ENCODE measurements around the gene SACM1L.
"Not testable (repeated sequence)": the region's sequence is repeated elsewhere in the genome, so short reads cannot be mapped to it uniquely, and the experiment has no call there.

SACM1L gene

DNA sequence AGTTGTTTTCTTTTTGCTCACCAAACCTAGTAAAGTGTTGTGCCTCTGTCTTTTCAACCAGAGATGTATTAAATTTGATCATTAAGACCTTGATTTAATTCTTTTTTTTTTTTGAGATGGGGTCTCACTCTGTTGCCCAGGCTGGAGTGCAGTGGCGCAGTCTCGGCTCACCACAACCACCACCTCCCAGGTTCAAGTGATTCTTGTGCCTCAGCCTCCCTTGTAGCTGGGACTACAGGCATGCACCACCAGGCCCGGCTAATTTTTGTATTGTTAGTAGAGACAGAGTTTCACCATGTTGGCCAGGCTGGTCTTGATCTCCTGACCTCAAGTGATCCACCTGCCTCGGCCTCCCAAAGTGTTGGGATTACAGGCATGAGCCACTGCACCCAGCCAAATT is 6.0 kb downstream of the SACM1L start:
- not testable (repeated sequence) for DNase-seq

- DNase-seq: no peak
Measured at GRCh38 chr3:45700570-45701073, 11.4 kb downstream of the SACM1L start.

GRCh38 chr3:45701172-45701867 is 12.1 kb downstream of the SACM1L start:
- DNase-seq: no peak

DNA sequence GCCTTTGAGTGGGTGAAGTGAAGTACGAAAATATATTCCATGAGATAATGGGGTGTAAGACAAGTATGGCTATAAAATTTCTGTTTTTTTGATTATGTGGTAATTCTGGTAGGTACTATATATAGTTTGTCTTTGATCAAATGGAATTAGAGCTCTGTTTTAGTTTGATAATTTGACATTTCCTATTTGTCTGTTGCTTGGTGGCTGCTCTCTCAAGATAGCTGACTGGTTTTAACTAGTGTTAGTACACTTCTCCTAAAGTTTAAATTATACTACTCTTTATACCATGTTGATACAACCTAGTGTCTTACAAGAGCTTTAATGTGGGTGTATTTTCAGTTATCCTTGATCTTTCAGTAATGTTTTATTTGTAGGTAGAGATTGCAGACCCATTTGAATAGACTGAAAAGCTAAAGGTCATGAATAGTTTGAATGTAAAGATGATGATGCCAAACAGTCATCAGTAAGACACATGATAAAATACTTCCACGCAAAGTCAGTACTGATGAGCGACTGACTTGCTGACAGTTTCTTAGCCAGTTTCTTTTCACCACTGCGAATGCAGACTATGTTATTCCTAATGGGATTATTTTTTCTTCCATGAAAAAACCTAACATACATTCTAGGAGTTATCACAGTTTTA is 15.2 kb downstream of the SACM1L start:
- no peak for DNase-seq

- DNase-seq: no peak
Measured at GRCh38 chr3:45705839-45706808, 16.9 kb downstream of the SACM1L start.

- DNase-seq: no peak
Measured at GRCh38 chr3:45711931-45712330, 22.7 kb downstream of the SACM1L start.

DNA sequence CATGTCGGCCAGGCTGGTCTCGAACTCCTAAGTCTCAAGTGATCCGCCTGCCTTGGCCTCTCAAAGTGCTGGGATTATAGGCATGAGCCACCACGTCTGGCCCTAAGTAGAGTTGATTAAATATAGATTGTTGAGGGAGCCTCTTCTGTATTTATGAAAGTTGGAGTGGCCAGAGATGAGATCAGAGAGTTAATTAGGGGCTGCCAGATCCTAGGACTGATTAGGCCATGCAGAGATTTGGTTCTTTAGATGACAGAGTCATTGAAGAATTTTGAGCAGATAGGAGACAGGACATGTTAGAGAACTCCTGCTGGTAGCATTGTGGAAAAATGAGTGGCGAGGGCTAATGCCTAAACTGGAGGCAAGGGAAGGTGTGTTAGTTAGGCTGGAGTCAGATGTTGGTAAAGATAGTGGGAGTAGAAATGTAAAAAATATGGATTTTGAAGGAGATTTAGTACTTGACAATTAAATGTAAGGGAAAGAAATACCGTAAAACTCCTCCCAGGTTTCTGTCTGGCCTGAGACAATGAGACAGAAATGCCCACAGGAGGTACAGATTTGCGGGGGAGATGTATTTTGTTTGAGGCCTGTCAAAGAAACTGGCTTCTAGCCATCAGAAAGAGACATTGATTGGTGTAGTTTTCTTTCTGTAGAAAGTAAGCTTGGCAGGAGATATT is 23.4 kb downstream of the SACM1L start:
- no peak for DNase-seq

GRCh38 chr3:45715945-45716344 is 26.7 kb downstream of the SACM1L start:
- DNase-seq: no peak

GRCh38 chr3:45716790-45717336 is 27.7 kb downstream of the SACM1L start:
- no peak for DNase-seq

DNA sequence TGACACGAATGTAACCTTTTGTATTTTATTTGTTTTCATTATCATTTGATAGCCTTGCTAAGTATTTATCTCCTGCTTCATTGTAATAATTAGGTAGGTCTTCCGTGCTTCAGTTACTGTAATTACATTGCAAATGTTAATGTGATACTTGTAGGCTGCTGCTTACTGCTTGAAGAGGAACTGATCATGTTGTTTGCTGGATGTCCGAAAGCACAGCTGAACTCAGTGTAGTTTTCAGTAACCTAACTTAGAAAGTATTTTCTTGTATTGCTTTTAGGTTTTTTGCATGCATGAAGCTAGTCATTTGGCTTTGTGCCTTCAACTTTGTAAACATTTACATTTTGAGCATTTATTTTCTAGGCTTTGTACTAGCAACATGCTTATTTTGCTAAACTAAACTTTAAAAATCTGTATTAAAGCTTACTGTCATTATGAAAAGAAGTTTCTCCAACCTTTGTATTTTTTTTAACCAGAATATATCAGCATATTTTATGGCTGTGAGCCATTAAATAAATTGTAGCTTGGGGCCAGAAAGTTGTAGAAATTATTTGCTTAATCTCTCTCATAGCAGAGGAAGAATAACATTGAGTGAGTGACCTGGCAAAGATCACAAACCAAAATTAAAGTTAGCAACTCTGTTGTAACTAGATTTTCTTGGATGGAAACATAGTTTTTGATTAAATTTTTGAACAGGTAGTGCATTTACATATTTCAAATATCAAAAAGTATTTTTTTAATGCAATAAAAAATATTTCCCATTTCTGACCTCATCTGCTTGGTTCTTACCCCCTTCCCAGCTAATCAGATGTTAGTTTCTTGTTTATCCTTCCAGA is 30.7 kb downstream of the SACM1L start:
- DNase-seq: no peak

DNA sequence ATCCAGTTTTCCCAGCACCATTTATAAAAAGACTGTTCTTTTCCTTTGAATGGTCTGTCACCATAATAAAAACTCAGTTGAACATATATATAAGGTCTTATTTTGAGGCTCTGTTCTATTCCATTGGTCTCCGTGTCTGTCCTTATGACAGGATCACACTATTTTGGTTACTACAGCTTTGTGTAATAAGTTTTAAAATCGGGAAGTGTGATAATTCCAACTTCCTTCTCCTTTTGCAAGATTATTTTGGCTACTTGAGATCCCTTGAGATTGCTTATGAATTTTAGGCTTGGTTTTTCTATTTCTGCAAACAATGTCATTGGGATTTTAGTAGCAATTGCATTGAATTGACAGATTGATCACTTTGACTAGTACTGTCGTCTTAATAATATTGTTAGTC is 35.7 kb downstream of the SACM1L start:
- no peak for DNase-seq

DNA sequence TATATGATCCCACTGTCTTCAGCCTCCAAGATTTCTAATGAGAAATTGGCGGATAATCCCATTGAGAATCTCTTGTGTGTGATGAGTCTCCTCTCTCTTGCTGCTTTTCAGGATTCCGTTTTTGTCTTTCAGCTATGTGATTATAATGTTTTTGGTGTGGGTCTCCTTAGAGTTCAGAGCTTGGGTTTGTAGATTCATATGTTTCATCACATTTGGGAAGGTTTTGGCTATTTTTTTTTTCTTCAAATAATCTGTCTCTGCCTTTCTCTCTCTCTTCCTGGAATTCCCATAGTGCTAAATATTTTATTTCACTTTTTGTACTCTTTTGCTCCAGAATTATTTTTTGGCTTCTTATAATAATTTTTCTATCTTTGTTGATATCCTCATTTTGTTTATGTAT is 40.4 kb downstream of the SACM1L start:
- DNase-seq: no peak

GRCh38 chr3:45730409-45731154 is 41.4 kb downstream of the SACM1L start:
- no peak for DNase-seq

DNA sequence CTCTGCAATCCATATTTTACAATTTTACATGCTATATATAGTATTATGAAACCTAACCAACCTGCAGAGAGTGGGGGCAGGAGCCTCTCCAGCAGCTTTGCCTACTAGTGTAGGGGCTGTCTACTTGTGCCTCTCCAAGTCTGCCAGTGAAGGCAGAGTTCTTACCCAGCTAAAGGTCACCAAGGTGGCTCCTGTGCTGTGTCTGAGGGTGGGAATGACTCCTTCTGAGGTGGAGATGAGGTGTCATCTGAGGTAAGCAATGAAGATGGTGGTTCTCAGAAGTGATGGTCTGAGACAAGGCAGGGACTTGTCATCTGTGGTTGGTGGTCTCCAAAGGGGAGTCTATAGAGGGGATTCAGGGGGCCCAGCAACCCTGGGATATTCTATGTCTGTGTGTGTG is 47.5 kb downstream of the SACM1L start:
- no peak for DNase-seq

DNA sequence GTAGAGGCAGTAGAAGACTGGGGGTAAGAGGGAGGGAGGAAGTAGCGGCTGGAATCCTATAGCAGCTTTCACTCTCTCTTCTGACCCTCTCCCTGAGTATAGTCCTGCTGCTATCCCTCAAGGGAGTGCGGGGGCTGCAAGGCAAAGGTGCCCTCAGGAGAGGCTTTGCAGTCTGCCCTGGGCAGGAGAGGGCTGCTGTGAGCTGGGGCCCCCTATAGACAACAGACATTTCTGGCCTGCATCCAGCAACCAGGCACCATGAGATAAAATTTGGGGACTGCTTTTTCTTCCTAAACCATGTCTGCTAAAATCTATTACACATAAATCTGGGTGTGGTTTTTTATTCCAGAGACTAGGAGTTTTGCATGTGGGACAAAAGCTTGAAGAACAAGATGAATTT is 48.0 kb downstream of the SACM1L start:
- DNase-seq: no peak

DNA sequence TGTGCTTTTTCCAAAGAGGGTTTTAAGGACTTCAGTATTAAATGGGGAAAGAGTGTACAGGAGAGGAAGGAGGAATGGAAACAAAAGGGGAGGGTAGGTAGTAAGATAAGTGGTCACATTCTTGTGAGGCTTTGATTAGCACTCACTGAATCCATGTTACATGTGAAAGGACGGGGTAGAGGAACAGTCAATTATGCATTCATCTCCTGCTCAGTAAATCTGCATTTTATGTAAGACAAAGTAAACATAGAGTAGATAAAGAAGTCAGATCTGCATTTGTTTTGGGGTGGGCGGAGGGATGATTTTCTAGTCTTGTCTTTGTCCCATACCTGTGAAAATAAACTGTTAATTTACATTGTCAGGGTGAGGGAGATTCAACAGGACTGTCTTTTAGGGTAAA is 50.8 kb downstream of the SACM1L start:
- no peak for DNase-seq

DNA sequence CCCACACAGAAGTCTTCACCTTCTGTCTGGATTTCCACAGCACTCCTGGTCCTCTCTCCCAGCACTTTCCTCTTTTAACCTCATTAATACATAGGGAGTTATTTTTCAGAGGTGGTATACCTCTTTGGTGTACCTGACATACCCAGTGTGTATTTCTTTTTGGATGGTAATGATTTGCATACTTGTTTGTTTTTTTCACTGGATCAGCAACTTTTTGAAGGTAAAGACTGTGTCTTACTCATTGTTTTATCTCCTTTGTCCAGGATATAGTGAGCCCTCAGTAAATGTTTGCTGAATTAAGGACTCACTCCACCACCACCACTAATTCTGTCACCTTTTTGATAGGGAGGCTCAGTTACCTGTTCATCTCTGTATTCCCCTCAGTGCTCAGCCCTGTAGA is 52.1 kb downstream of the SACM1L start:
- no peak for DNase-seq

- DNase-seq: no peak
Measured at GRCh38 chr3:45741742-45742460, 52.7 kb downstream of the SACM1L start.

DNA sequence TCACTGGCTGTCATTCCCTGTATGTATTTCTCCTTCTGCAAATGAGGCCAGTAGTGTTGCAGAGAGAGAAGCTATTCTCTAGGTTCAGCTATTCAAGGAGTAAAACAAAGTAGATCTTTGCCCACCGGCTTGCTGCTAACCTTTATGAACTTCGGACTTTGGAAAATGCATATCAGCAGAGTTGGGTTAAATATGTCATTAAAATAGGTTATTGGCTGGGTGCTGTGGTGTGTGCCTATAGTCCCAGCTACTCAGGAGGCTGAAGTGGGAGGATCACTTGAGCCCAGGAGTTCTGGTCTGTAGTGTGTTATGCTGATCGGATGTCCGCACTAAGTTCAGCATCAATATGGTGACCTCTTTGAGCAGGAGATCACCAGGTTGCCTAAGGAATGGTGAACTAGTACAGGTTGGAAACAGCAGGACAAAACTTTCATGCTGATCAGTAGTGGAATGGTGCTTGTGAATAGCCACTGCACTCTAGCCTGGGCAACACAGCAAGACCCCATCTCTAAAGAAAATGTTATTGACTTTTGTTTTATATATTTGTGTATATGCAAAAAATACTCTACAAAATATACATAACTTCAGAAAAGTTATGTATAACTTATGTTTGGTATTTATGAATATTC is 53.4 kb downstream of the SACM1L start:
- DNase-seq: no peak

All from NCI-H2029 treated with DMSO at 0.1 percent for 48 hours (cell line).